Stomach smooth muscle (tissue), 2 donors: ENCODE measurements around the gene ZNF714.
A peak's percentile ranks its signal among the peaks of the same experiment; 100 is the strongest.
"Not testable (repeated sequence)": the region's sequence is repeated elsewhere in the genome, so short reads cannot be mapped to it uniquely, and the experiment has no call there.

ENCODE experiments used
- H3K27ac ChIP-seq: one replicate; pipeline ENCODE4 v1.7.0; 2013; ENCODE audit warnings: mild to moderate bottlenecking, low read length, inconsistent platforms
- H3K27me3 ChIP-seq, 2 donors: one replicate each; pipeline ENCODE4 v1.7.0; 2013; ENCODE audit warnings: low read length in 2 of 2; ENCODE audit not compliant: insufficient read depth in 2 of 2, control insufficient read depth in 1 of 2
- H3K36me3 ChIP-seq, 2 donors: one replicate each; pipeline ENCODE4 v1.7.0; 2013; ENCODE audit warnings: low read length in 2 of 2; ENCODE audit not compliant: control insufficient read depth in 2 of 2, insufficient read depth in 2 of 2
- H3K4me1 ChIP-seq: one replicate; pipeline ENCODE4 v1.7.0; 2013; ENCODE audit warnings: low read length; ENCODE audit not compliant: control insufficient read depth, insufficient read depth
- H3K4me3 ChIP-seq, 2 donors: one replicate each; pipeline ENCODE4 v1.7.0; 2013; ENCODE audit warnings: low read length in 2 of 2
- H3K9ac ChIP-seq, 2 donors: one replicate each; pipeline ENCODE4 v1.7.0; 2013; ENCODE audit warnings: low read length in 2 of 2, mild to moderate bottlenecking in 1 of 2
- H3K9me3 ChIP-seq, 2 donors: one replicate each; pipeline ENCODE4 v1.7.0; 2013; ENCODE audit warnings: low read length in 2 of 2; ENCODE audit not compliant: control insufficient read depth in 2 of 2
- donor health status: healthy.
- donor health status: Pancreatic carcinoma.

Gene ZNF714

DNA sequence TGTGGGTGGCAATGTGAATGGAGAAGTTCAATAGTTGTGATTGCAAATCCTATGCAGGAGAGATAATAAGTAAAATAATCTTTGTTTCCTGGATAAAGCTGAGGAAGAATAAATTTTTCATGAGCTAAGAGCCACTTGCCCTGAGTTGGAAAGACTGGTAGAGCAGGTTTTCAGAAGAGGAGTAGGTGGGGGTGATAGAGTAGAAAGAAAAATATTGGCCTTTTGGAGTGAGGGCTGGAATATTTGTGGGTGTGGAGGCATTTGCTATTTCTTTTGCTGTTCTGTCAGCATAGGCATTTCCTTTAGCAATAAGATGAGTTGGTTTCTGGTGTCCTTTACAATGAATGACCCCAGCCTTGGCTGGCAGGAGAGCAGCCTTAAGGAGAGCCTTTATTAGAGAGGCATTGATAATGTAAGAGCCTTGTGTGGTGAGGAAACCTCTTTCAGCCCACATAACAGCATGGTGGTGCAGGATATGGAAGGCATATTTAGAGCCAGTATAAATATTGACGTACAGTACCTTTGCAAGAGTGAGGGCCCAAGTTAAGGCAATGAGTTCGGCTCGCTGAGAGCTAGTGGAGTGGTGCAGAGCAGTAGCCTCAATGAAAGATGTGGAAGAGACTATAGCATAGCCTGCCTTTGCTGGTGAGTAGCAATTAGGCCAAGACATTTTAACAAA lies 48.2 kb downstream of the ZNF714 start:
- Histone ChIP-seq H3K27ac (no peak overlapping the region), H3K4me1 (no peaks in the 10 kb centered on the region), H3K36me3 (no peaks in the 10 kb centered on the region), H3K4me3 (no peak overlapping the region), H3K9me3 (no peaks in the 10 kb centered on the region), H3K27me3 (no peaks in the 10 kb centered on the region), H3K9ac (no peak overlapping the region)

DNA sequence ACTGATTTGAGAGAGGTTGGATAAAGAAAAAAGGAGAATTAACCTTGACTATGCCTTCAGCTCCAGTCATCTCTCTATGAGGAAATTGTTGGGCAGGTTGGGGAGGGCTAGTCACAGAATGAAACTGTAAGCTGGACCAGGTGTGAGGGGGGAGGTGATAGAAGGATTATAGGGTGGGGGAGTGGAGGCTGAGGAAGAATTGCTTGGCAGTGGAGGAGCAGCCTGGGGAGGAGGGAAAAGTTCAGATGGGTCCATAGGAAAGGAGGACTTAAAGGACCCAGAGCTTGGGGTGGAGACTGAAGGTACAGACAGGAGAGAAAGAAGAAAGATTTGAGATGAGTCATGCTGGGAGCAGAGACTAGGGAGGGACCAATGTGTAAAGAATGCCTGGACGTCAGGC lies 51.6 kb downstream of the ZNF714 start:
- Histone ChIP-seq H3K9ac (no peak overlapping the region), H3K4me3 (no peak overlapping the region), H3K4me1 (no peaks in the 10 kb centered on the region), H3K27ac (no peak overlapping the region), H3K9me3 (no peaks in the 10 kb centered on the region), H3K27me3 (no peaks in the 10 kb centered on the region), H3K36me3 (no peaks in the 10 kb centered on the region)

DNA sequence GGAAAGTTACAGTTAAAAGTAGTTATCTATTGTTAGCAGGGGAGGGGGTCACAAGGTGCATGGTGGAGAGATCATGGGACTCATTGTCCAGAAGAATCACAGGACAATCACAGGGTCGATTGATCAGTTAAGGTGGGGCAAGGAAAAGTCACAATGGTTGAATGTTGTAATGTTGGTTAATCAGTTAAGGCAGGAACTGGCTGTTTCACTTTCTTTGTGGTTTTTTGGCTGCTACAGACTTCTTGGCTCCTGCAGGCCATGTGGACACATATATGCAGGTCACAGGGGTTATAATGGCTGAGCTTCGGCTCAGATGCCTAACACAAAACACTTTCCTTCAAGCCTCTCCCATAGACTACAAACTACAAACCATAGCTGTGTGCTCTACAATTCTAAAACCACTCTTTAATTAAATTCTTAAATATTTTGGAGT lies 52.9 kb downstream of the ZNF714 start:
- Histone ChIP-seq H3K36me3 (no peaks in the 10 kb centered on the region), H3K27ac (no peak overlapping the region), H3K9me3 (no peaks in the 10 kb centered on the region), H3K27me3 (no peaks in the 10 kb centered on the region), H3K4me1 (no peaks in the 10 kb centered on the region), H3K4me3 (no peak overlapping the region), H3K9ac (no peak overlapping the region)

DNA sequence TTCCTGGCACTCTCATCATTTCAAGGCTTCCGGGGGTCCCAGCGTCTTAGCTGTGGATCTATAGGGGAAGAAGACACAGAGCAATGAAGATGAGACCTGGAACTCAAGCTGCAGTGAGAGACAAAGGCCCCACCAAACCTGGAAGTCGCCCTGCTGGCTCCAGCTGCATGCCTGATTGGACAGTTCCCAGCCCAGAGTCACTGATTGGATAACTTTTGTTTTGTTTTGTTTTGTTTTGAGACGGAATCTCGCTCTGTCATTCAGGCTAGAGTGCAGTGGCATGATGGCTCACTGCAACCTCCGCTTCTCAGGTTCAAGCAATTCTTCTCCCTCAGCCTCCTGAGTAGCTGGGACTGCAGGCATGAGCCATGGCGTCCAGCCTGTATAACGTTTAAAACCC lies 53.4 kb downstream of the ZNF714 start:
- Histone ChIP-seq H3K27ac (no peak overlapping the region), H3K36me3 (no peaks in the 10 kb centered on the region), H3K9me3 (no peaks in the 10 kb centered on the region), H3K27me3 (no peaks in the 10 kb centered on the region), H3K4me3 (no peak overlapping the region), H3K4me1 (no peaks in the 10 kb centered on the region), H3K9ac (no peak overlapping the region)

DNA sequence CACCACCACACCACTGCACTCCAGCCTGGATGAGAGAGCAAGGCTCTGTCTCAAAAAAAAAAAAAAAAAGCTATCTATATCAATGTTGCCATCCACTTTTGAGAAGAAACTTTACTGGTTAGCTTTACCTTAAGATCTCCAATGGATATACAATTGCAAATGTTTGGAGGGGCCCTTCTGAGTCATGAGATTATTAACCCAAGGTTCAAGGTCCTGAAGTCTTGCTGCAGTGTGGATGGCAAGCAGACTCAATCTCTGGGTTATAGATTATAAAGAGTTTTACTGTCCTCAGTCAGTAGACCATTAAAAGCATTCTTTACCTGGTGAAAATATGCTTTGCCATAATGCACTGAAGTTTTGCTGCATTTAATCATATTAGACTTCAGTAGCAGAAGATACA lies 56.1 kb downstream of the ZNF714 start:
- no peak overlapping the region for H3K27ac ChIP-seq
- no peak overlapping the region for H3K4me3 ChIP-seq
- H3K4me1 ChIP-seq: peaks cover 9% of the 10 kb centered on the region
- no peak overlapping the region for H3K9ac ChIP-seq
- H3K9me3 ChIP-seq: no peaks in the 10 kb centered on the region
- no peaks in the 10 kb centered on the region for H3K27me3 ChIP-seq
- H3K36me3 ChIP-seq: no peaks in the 10 kb centered on the region

DNA sequence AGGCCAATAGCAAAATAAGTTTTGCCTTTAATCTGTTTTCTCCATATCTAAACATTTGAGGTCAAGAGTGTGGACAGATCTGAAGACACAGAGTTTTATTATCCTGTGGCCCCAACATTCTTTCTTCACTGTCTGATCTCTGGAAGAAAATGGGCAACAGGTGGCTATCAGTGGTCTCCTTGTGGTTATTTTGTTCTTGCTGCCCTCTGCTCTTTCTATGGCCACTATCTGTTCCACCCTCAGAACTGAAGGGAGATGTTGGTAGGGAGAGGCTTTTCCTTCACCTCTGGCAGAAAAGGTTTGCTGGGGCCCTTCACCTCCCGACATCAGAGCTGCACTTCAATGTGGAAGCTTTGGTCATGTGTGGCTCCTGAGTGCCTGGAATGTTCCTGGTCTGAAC lies 59.0 kb downstream of the ZNF714 start:
- not testable (repeated sequence) for H3K9me3 ChIP-seq, H3K9ac ChIP-seq, H3K27me3 ChIP-seq, H3K4me1 ChIP-seq, H3K27ac ChIP-seq, H3K36me3 ChIP-seq, H3K4me3 ChIP-seq

DNA sequence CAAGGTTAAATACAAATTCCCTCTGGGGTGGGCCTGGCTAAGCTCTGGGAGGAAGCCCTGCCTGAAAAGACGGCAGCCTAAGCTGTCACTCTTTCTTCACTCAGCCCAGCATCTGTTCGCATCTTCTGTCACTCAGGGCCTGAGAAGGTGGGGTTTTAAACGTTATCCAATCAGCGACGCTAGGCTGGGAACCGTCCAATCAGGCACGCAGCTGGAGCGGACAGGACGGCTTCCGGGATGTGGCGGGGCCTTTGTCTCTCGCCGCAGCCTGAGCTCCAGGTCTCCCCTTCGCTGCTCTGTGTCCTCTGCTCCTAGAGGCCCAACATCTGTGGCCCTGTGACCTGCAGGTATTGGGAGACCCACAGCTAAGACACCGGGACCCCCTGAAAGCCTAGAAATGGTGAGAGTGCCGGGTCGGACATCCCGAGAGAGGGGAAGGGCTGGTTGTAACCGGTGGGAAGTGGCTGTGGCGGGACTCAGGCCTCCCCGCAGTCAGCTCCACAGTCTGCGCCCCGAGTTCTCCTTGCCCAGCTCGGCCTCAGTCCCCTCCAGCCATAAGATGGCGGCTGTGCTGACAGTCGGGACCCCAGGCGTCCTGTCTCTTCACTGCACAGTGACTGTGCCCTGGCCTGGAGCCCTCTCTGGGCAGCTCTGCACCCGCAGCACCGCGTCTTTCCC lies 59.9 kb downstream of the ZNF714 start, which contains the start of gene ZNF431:
TSS of gene ZNF431 (plus strand) at position 254 of the 678 bp plus-strand sequence. CDS start at position 398, 144 bp downstream.
- Histone ChIP-seq H3K27ac (peak within 1 kb of the TSS; percentile 60), H3K9ac (peak within 1 kb of the TSS; percentile 93 to 96), H3K27me3 (no peaks in the 10 kb centered on the region), H3K4me1 (peaks cover 9% of the 10 kb centered on the region), H3K9me3 (no peaks in the 10 kb centered on the region), H3K4me3 (peak within 1 kb of the TSS; percentile 92 to 97), H3K36me3 (peaks cover 3 to 7% of the 10 kb centered on the region in 2 donors)

DNA sequence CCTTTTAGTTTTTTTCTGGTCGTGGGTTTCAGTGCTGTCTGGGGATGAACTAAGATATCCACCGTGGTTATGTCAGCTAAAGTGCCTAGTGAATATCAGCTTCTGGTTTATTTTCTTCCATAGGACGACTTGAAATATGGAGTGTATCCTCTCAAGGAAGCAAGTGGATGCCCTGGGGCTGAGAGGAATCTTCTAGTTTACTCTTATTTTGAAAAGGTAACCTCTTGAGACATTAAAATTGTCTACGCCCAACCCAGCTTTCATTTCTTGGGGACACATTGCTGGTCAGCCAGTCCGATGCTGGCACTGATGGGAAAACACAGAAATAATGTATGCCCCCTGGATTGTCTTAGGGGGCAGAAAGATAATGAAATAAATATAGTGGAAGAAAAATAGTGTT lies 61.4 kb downstream of the ZNF714 start:
- H3K27ac ChIP-seq: no peak overlapping the region
- H3K9me3 ChIP-seq: no peaks in the 10 kb centered on the region
- H3K4me3 ChIP-seq: no peak overlapping the region
- peaks cover 3 to 7% of the 10 kb centered on the region in 2 donors for H3K36me3 ChIP-seq
- peaks cover 9% of the 10 kb centered on the region for H3K4me1 ChIP-seq
- H3K9ac ChIP-seq: peak overlapping the region in 1 of 2 donors; percentile 41
- no peaks in the 10 kb centered on the region for H3K27me3 ChIP-seq

DNA sequence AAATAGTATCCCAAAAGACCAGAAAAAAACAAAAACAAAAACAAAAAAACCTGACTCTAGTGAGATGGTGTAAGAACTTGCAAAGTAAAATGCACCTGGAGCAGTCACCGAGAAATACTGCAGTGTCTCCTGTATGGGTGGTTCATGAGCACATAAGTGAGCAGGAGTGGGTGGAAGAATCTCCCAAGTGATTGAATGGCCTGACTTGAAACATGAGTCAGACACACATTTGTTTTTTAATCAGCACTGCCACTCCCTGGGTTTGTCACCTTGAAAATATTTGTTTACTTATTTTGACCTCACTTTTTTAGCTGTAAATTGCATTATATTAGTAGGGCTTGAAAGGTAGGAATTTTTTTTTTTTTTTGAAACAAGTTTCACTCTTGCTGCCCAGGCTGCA lies 61.9 kb downstream of the ZNF714 start:
- Histone ChIP-seq H3K9me3 (no peaks in the 10 kb centered on the region), H3K9ac (no peak overlapping the region), H3K36me3 (peaks cover 3 to 7% of the 10 kb centered on the region in 2 donors), H3K4me1 (peaks cover 9% of the 10 kb centered on the region), H3K27me3 (no peaks in the 10 kb centered on the region), H3K27ac (no peak overlapping the region), H3K4me3 (no peak overlapping the region)

DNA sequence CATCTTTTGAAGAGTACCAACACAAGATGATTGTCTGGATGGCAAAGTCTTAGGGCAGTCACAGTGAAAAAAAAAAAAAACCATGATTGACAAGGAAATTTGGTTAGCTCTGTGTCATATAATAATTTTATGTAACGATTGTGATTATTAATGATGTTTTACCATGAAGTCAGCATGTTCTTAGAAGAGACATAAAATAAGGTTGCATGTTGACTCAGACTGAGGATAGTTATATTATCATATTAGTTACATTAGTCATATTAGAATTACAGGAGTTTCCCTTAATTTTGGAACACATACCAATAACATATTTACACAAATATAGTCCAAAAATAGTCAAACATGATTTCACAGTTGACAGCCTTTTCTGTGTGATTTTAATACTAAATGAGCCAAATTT lies 65.5 kb downstream of the ZNF714 start:
- H3K4me1 ChIP-seq: peaks cover 6% of the 10 kb centered on the region
- no peaks in the 10 kb centered on the region for H3K27me3 ChIP-seq
- H3K9ac ChIP-seq: no peak overlapping the region
- peaks cover 3 to 14% of the 10 kb centered on the region in 2 donors for H3K36me3 ChIP-seq
- no peaks in the 10 kb centered on the region for H3K9me3 ChIP-seq
- H3K27ac ChIP-seq: no peak overlapping the region
- H3K4me3 ChIP-seq: no peak overlapping the region

DNA sequence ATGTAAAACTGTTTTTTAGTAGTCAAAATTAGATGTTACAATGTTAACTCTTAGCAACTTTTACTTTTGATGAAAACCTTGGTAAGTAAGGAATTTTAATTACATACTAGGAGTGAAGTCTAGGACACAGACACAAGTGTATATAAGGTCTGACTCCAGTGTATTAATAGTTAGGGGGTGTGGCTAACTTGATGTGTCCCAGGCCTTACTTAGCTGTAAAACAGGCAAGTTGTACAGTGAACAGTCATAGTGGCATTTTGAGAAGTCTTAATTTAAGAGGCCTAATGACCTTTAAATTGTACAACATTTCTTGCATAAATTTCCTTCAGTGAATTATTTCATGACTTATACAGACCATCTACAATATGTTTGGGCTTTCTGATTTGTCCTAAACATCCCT lies 66.7 kb downstream of the ZNF714 start:
- H3K4me1 ChIP-seq: peaks cover 6% of the 10 kb centered on the region
- no peak overlapping the region for H3K9ac ChIP-seq
- H3K36me3 ChIP-seq: peaks cover 2 to 19% of the 10 kb centered on the region in 2 donors
- no peak overlapping the region for H3K4me3 ChIP-seq
- H3K9me3 ChIP-seq: no peaks in the 10 kb centered on the region
- H3K27me3 ChIP-seq: no peaks in the 10 kb centered on the region
- H3K27ac ChIP-seq: no peak overlapping the region
